ENCODE results near the gene PLXDC1.
A peak's percentile ranks its signal among the peaks of the same experiment; 100 is the strongest.

PLXDC1 gene

DNA sequence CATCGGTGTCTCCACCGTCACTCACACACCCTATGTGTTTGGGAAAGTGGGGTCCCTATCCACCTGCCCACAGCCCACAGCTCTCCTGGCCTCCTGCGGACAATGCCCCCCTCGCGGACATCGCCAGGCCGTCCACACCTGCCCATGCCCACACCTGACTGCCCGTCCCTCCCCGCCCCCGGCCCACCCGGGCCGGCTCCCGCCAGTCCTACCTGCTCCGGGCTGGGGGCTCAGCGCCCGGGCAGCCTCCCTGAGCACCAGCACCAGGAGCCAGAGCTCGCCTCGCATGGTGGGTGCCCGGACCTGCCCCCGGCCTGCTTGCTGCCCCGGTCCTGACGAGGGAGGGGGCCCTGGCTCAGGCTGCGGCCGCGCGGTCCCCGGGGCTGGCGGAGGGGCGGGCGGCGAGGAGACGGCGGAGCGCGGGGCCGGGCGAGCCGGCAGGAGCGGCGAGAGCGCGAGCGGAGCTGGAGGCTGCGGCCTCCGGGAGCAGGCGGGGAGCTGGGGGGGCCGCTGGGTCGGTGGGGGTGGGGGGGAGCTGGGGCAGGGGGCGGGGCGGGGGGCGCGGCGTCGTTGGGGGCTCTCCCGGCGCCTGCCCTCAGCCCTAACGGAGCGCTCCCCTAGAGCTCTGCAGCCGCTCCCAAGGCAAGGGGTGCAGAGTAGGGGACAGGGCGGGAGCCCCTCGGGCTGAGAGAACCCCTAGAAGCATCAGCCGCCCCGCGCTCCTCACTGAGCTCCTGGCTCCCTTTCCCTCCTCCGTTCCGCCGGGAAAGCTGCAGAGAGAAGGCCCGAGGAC is at the start of gene PLXDC1:
Gene PLXDC1 (minus strand): TSS at position 488 of the 793 bp plus-strand sequence. CDS start 200 bp downstream, at position 288.
- DNase-seq (ENCODE audit: low read depth), result no peak

DNA sequence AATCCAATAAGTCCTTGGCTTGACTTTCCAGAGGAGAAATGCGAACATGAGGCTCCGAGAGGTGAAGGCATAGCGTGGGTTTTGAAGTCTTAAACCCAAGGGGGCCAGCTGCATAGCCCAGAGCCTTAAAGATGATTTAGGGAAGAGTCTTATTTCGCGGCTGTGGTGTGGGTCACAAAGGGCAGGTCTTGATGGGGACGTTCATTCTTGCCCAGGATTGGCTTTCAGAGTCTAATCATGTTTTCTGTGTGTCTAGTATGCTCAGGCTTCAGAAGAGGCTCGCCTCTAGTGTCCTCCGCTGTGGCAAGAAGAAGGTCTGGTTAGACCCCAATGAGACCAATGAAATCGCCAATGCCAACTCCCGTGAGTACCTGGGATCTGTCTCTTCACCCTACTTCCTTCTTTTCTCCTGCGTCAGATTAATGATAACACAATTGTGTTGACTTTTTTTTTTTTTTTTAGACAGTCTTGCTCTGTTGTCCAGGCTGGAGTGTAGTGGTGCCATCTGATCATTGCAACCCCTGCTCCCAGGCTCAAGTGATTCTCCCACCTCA is 49.6 kb upstream of the PLXDC1 start:
- no peak for DNase-seq (ENCODE audit: low read depth)

GRCh38 chr17:39200070-39200879 is 48.8 kb upstream of the PLXDC1 start, which contains the start of gene RPL19:
Gene RPL19 (plus strand): TSS chr17:39200283. CDS start chr17:39200345, 62 bp downstream.
- DNase-seq (ENCODE audit: low read depth), result peak; percentile 69

GRCh38 chr17:39199820-39200069 is 48.3 kb upstream of the PLXDC1 start:
- DNase-seq (ENCODE audit: low read depth), result peak; percentile 80

DNA sequence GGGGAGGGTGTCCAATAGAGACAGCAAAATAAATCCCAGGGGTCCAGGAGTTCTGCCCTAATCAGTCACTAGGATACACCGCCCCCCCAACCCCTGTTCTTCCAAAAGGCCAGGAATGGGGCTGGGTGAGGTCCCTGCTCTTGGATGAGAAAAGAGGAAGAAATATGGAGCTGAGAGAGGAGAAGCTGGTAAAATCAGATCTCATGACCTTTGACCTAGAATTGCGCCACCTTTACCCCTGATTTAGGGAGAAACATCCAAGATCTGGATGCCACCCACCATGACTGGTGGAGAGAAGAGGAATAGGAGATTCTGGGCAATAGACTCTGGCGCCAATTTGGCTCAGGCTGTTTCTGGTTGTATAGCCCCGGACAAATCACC is 46.7 kb upstream of the PLXDC1 start:
- no peak for DNase-seq (ENCODE audit: low read depth)

DNA sequence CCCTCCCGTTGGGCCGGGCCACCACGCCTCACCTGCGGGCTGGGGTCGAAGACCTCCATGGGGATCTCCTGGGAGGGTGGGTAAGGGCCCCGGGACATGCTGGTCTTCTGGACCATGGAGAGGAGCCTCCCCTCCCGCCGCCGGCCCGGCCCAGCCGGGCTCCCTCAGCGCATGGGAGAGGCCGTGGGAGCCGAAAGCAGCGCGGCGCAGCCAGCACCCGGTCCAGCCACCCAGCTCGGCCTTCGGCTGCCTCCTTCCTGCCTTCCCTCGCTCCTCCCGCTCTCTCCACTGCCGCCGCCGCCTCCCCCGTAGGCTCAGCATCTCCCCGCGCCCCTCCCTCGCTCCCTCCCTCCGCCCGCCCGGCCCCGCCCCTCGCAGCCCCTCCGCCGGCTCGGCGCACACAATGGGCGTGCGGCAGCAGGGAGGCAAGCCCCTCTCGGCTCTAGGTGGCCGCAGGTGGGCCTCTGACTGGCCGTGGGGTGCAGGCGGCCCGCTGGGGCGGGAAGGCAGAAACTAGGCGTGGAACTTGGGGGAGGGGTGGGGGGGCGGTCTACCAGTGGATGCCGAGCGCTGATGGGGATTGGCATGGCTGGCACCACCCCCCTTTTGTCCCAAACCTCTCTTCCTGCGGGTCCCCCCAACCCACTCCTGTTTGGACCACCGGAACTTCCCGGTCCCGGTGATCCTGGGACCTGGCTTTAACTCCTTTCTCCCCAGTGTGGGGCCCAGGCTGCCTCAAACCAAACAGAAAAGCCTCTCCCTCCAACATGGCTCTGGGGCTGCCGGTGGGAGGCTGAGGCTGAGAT is 46.1 kb upstream of the PLXDC1 start, which contains the start of gene CACNB1:
Gene CACNB1 (minus strand): TSS at position 290 of the 806 bp plus-strand sequence. CDS start 174 bp downstream, at position 116.
- DNase-seq (ENCODE audit: low read depth), result peak; percentile 39

- no peak for DNase-seq (ENCODE audit: low read depth)
These were observed 45.4 kb upstream of the PLXDC1 start for GRCh38 chr17:39196808-39197291.

DNA sequence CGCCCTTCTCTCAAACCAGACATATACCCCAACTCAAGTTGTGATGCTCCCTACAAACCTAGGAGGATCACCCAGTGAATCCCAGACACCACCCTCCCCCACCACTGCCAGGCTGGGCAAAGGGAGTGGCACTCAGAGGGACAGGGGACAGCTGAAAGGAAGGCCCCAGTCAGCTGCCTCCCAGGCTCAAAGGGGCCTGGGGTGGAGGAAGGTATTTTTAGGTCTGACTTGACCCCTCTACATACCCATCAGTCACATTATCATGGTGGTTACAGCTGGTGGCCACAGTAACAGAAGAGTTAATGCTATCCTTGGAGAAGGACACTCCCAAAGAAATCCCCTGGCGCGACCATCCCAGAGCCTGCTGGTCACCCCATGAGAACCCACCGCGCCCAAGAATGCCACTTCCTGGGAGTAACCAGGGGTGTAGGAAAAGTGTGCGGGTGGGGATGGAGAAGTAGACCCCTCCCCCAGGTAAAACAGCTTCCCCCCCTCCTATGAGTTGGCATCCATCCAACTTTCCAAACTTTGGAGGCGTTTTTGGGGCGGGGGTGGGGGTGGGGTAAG is 44.9 kb upstream of the PLXDC1 start:
- DNase-seq (ENCODE audit: low read depth), result no peak

- no peak for DNase-seq (ENCODE audit: low read depth)
These were observed 44.2 kb upstream of the PLXDC1 start for GRCh38 chr17:39195568-39196160.

DNA sequence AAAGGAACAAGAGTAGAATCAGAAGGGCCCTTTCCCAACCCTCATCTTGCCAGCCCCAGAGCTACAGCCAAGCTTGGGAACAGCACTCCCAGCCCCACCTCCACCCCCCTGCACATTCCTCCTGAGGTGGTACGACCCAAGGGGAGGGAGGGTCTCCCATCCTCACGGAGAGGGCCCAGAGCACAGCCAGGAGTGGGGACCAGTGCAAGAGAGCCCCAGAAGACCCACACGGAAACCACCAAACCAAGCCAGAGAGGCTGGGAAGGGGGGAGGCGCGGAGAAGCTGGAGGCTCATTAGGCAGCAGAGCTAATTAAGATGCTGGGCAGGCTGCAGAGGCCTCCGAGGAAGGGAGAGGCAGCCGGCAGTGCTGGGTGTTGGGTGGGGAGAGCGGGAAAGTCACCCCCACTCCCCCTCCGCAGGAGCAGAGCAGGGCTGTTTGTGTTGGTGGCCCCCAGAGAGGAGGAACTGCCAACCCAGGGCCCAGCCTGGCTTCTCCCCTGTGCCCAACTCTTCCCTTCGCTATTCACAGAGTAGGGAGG is 43.6 kb upstream of the PLXDC1 start:
- DNase-seq (ENCODE audit: low read depth), result no peak

GRCh38 chr17:39194089-39194984 is 42.9 kb upstream of the PLXDC1 start:
- DNase-seq (ENCODE audit: low read depth), result no peak

- no peak for DNase-seq (ENCODE audit: low read depth)
These were observed 41.9 kb upstream of the PLXDC1 start for GRCh38 chr17:39193346-39193745.

DNA sequence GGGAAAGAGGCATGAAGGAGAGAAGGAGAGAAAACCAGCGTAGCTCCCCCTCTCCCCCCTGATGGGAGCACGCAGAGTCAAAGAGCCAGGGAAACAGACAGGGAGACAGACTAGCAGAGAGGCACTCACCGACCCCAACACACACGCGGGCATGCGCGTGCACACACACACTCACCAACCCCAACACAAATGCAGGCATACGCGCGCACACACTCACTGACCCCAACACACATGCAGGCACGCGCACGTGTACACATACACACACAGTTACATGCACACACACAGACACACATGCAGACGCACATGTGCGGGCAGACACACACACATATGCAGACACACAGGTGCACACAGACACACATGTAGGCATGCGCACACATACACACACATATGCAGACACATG is 41.5 kb upstream of the PLXDC1 start:
- DNase-seq (ENCODE audit: low read depth), result no peak

- no peak for DNase-seq (ENCODE audit: low read depth)
These were observed 40.5 kb upstream of the PLXDC1 start for GRCh38 chr17:39191750-39192510.

DNA sequence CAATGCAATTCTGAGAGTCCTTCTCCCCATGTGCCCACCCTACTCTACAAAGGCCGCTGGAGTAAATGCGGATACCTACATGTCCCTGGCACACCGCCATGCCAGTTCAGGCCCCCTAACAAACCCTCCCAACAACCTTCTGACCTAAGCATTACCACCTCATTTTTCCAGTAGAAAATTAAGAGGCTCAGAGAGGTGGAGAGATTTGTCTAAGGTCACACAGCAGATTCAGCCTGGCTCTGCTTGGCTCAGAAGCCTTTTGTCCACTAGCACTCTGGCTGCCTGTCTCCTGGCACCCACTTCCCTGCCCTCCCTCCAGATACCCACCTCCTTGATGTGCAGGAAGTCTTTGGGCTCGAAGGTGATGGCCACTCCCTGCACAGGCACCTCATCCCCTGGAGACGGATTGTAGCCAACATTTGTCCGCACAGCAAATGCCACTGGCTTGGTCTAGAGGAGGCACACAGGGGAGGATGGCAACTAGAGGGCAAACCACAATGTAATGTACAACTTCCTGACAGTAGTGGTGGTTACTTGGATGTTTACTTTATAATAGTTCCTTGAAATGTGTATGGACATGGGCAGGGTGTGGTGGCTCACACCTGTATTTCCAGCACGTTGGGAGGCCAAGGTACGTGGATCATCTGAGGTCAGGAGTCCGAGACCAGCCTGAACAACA is 35.9 kb upstream of the PLXDC1 start:
- DNase-seq (ENCODE audit: low read depth), result no peak

DNA sequence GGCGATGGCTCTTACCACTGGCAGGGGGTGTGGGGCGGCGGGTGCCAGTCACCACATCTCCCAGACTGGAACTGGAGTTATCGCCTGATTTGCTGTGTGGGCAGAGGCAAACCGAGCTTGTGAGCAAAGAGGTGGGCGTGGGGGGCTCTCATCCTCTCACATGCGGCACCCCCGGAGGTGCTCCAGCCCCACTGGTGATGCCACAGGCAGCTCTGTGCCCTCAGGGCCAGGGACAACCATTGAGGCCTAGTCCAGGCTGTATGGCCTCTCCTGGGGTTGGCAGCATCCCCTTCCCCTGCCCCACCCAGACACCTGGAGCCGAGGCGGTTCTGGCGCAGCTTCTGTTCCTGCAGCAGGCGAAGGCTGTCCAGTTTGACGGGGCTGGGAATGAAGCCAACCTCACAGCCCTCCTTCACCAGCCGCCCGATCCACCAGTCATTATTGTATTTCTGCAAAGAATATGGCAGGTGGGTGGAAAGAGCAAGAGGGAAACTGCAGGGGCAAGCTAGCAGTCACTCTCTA is 35.1 kb upstream of the PLXDC1 start:
- DNase-seq (ENCODE audit: low read depth), result no peak

GRCh38 chr17:39183720-39184119 is 32.3 kb upstream of the PLXDC1 start:
- no peak for DNase-seq (ENCODE audit: low read depth)

DNA sequence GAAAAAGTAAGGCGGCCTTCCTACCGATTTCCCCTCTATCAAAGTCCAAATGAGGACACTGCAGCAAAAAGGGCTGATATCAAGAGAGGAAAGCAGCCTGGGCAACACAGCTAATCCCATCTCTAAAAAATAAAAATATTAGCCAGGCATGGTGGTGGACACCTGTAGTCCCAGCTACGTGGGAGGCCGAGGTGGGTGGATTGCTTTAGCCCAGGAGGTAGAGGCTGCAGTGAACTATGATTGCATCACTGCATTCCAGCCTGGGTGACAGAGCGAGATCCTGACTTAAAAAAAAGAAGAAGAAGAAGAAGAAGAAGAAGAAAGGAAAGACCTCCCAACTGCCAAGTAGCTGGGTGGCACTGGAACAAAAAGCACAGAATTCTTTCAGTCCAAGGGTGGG is 31.6 kb upstream of the PLXDC1 start:
- DNase-seq (ENCODE audit: low read depth), result no peak
